ENCODE measurements around the gene SOX13.
"Not testable (repeated sequence)": the region's sequence is repeated elsewhere in the genome, so short reads cannot be mapped to it uniquely, and the experiment has no call there.

Gene SOX13

DNA sequence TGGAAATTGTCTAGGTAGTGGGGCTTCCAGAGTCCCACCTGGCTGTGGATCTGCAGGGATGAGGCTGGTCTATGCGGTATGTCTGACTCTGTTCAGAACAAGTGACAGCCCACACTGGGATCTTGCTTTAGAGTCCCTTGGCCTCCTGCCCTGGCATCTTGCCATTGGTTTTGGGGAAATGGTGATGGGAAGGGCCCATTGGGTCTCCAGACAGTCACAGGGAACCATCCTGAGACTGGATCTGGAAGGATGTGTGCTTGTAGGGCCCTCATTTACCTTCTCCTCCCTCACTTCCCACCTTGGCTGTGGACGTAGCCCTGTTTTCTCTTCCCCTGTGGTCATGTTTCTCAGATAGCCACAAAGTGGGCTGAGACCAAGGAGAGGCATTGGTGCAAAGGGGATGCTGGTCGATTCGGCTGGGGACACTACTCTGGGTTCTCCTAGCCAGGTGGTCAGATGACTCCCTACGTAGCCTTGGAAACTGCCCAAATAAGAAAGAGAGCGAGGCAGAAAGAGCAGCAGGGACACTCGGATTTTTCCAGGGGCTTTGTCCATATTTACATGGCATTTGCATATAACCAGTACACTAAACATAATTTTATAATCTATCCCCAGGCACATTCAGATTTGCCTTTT lies 15.1 kb downstream of the SOX13 start:
- no peak for DNase-seq

GRCh38 chr1:204088596-204088995 lies 15.7 kb downstream of the SOX13 start:
- DNase-seq = no peak

- no peak for DNase-seq
These were observed 16.3 kb downstream of the SOX13 start for GRCh38 chr1:204089044-204089751.

GRCh38 chr1:204090132-204090531 lies 17.2 kb downstream of the SOX13 start:
- not testable (repeated sequence) for DNase-seq

- no peak for DNase-seq
These were observed 18.2 kb downstream of the SOX13 start for GRCh38 chr1:204091066-204091465.

GRCh38 chr1:204091787-204092312 lies 18.9 kb downstream of the SOX13 start:
- no peak for DNase-seq

DNA sequence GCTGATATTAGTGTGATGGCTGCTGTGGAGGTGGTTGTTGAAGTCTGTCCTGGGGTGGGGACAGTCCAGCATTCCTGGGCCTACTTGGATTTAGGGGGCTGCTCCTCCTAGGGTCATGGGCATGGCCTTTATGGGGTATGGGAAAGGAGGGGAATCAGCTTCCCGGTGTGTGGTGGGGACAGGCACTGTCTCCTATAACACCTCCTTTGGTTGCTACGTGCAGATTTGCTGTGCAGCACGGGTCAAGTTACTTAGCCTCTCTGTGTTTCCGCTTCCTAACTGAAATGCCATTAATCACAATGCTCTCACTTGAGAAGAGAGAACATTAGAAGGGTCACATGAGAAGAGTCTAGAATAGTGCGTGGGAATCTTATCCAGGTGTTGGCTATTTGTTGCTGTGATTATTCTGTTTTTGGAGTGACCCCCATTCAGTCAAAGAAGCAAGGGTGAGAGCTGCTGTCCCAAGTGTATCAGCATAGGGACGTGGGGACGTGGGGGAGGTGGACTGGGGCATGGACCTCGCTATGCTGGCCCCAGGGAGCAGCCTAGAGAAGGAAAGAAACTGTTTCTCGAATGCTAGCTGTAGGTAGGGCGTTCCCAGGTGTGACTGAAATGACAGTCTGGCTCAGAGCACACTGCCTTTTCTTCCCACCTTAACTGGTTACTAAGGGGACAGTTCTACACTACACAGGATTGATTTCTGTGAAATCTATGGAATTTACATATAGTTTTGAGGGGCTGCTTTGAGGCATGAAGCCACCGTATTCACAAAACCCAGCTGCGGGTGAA lies 19.9 kb downstream of the SOX13 start:
- DNase-seq = no peak

DNA sequence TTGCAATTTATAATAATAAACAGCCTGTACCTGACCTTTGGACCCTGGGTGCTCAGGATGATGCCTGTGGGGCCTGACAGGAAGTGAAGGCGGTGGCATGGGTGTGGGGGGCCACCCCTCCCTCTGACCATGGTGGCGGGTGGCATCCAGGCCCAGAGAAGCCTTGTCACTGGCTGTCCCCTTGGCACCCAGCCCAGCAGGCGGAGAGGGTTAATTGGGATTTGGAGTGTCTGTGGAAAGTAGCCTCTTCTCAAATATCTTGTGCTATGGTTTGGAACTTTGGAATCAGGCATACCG lies 20.5 kb downstream of the SOX13 start:
- no peak for DNase-seq

GRCh38 chr1:204093781-204094180 lies 20.9 kb downstream of the SOX13 start:
- no peak for DNase-seq

GRCh38 chr1:204094313-204094729 lies 21.4 kb downstream of the SOX13 start:
- DNase-seq = no peak

DNA sequence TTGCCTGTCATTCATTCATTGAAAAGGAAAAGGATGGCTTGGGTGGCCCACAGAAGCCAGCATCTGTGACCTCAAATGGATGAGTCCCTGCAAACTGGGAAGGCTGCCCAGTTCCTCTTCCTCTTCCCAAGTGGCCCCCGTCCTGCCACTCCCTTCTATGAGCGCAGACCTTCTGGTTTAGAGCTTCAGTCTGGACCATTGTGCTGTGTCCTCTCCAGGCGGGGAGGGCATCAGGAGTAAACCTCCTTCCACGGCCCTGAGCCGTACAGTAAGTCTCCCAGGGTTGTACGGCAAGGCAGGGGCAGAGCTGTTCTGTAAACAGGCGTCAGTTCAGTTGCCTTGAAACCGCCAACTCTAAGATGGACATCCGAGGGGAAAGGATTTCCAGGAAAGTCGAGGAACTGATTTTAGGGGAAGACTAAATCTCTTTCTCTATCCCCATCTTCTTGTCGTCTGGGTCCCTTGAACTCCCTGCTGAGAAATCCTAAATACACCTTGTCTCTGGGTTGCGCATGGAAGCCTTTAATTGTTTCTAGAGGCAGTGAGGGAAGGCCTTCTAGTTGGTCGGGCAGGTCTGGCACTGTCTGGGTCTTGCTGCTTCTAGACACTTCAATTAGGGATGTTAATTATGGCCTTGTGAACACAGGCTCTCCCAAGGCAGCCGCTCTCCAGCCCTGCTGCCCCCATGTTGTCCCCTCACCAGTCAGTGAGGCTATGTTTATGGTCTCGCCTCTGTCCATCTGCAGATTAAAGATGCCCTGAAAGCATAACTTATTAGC lies 22.1 kb downstream of the SOX13 start:
- DNase-seq = no peak

- DNase-seq = no peak
These were observed 24.0 kb downstream of the SOX13 start for GRCh38 chr1:204096931-204097330.

DNA sequence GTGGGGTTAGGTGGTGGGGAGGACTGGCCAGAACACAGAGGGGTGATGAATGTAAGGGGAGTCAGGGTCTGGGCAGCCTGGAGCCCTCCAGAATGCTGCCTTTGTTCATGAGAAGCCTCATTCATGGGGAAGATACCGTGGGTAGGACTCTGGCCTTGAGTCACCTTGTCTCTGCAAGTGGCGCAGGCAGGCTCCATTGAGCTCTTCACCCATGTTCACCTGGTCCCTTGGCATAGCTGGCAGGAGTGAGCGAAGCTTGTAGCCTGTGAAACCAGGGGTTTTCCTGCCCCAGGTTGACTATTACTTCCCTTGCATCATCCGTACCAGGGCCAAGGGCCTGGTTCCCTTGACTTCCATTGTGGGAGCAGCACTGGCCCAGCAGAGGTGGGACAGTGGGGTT lies 25.8 kb downstream of the SOX13 start:
- no peak for DNase-seq

GRCh38 chr1:204099754-204100153 lies 26.8 kb downstream of the SOX13 start:
- DNase-seq = not testable (repeated sequence)

DNA sequence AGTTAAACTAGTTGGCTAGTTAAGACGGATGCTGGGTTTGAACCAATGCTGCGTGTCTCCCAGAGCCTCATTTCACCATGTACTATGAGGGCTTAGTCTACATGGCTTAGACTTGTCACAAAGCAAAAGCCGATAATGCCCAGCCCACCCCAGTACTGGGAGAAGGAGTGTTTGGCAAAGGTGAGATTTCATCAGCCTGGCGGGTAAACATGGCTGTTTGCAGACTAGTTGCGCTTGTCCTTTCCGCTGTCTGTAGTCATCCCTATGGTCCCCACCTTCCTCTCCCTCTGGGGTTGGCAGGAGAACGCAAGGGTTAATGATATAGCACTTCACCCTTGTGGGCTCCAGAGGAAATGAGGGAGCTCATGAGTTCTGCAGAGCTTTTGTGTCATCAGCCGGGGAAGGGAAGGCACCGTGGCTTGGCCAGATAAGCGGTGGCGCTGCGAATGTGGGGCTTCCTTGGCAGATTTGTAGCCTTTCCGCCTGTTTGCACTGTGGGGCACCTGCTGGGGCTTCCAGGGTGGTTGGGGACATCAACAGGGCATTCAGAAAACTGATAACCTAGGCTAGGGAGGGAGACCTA lies 29.2 kb downstream of the SOX13 start:
- DNase-seq = no peak

DNA sequence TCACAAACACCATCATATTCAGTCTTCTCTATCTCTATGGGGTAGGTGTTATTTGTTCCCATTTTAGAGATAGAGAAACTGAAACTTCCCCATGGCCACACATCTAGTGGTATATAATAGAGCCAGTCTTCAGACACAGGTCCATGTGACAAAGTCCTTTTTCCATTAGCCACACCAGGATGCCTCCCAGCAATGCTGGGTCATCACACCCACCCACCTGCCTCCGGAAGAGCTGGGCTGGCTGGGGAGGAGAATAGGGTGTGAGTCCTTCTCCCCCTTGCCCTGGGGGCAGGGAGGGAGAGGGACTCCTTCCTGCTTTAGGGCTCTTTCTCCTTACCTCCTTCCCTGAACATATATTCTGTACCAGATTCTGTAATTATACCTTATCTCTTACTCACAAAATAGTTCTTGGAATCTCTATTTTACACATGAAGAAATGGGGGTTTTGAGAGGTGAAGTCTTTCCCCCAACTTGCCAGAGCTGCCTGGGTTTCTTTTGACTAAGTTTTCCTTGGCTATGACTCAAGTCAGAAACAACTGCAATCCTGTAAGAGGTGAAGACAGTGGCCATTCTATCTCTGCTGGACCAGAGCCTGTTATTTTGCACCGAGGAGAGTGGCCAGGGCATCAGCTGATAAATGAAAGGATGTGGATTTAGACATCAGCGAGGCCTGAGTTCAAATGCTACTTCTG lies 30.0 kb downstream of the SOX13 start:
- DNase-seq = no peak

DNA sequence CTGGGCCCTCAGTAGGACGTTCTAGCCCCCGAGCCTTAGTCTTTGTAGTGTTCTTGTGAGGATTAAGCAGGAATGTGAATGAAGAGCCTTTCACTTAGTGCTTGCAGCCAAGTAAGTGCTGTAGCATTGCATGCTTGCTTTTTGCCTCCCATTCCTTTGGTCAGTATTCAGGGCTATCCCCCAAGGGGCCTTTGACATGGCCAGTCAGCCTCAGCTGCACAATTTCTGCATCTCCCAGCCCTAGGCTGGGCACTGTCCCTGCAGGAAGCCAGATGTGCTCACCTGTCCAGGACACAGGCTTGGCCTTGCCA lies 30.5 kb downstream of the SOX13 start:
- no peak for DNase-seq

- no peak for DNase-seq
These were observed 31.6 kb downstream of the SOX13 start for GRCh38 chr1:204104331-204105130.

- no peak for DNase-seq
These were observed 32.2 kb downstream of the SOX13 start for GRCh38 chr1:204105131-204105515.

DNA sequence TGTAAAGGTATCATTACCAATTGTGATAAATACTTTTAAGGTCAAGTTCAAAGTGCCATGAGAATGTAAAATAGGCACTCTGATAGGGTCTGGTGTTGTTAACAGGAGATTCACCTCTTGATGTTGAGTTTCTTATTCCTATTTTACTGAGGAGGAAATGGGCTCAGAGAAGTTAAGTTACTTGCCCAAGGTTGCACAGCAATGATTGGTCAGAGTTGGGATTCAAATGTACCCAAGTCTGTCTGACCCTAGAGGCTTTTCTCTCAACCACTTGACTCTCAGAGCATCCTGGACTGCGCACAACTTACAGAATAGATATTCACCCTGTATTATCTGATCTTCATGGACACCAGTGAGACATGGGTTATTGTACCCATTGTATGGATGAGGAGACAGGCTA lies 33.9 kb downstream of the SOX13 start:
- no peak for DNase-seq

DNA sequence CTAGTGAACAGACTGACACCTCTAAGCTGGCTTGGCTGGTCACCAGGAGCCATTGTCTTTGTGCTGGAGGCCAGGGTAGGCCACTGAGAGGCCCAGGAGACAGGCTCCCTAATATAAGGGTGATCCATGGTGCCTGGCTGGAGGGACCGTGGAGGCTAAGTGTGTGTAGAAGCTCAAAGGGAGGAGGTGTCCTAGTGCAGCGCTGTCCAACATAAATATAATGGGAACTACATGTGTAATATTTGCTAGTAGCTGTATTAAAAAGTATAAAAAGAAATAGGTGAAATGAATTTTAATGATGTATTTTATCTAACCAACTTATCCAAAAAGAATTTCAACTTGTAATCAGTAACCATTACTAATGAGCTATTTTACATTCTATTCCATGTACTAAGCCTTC lies 35.0 kb downstream of the SOX13 start:
- DNase-seq = no peak
